HK-2 (cell line): ENCODE measurements around the gene MS4A15.
"Not testable (repeated sequence)": the region's sequence is repeated elsewhere in the genome, so short reads cannot be mapped to it uniquely, and the experiment has no call there.

Source experiments
- DNase-seq: peaks from one replicate; pipeline ENCODE4 v3.0.0-alpha.2; 2018; ENCODE audit not compliant: unreplicated experiment

MS4A15 gene

GRCh38 chr11:60756307-60757032 is at the start of gene MS4A15:
MS4A15 (plus strand) TSS chr11:60756867; CDS start chr11:60763734, 6,867 bp downstream.
- no peak for DNase-seq

GRCh38 chr11:60706931-60707330 is 49.7 kb upstream of the MS4A15 start:
- DNase-seq = no peak

- no peak for DNase-seq
Measured at GRCh38 chr11:60710482-60710881, 46.2 kb upstream of the MS4A15 start.

GRCh38 chr11:60711276-60711675 is 45.4 kb upstream of the MS4A15 start:
- no peak for DNase-seq

GRCh38 chr11:60713423-60713822 is 43.2 kb upstream of the MS4A15 start:
- DNase-seq = not testable (repeated sequence)

- no peak for DNase-seq
Measured at GRCh38 chr11:60717956-60718355, 38.7 kb upstream of the MS4A15 start.

GRCh38 chr11:60718524-60719316 is 37.9 kb upstream of the MS4A15 start:
- no peak for DNase-seq

- DNase-seq = no peak
Measured at GRCh38 chr11:60719391-60719790, 37.3 kb upstream of the MS4A15 start.

GRCh38 chr11:60720460-60720859 is 36.2 kb upstream of the MS4A15 start:
- no peak for DNase-seq

GRCh38 chr11:60724420-60724819 is 32.2 kb upstream of the MS4A15 start, which contains the start of gene MS4A18:
MS4A18 (plus strand) TSS chr11:60724720.
- DNase-seq = no peak

GRCh38 chr11:60725592-60725991 is 31.1 kb upstream of the MS4A15 start:
- DNase-seq = no peak

GRCh38 chr11:60731586-60731985 is 25.1 kb upstream of the MS4A15 start:
- no peak for DNase-seq

GRCh38 chr11:60734279-60734678 is 22.4 kb upstream of the MS4A15 start:
- DNase-seq = no peak

GRCh38 chr11:60739114-60739513 is 17.6 kb upstream of the MS4A15 start:
- no peak for DNase-seq

- DNase-seq = no peak
Measured at GRCh38 chr11:60740573-60740972, 16.1 kb upstream of the MS4A15 start.

- DNase-seq = no peak
Measured at GRCh38 chr11:60741421-60741820, 15.2 kb upstream of the MS4A15 start.

GRCh38 chr11:60743058-60743457 is 13.6 kb upstream of the MS4A15 start:
- no peak for DNase-seq

- no peak for DNase-seq
Measured at GRCh38 chr11:60744114-60744513, 12.6 kb upstream of the MS4A15 start.

- DNase-seq = no peak
Measured at GRCh38 chr11:60747359-60747873, 9.3 kb upstream of the MS4A15 start.

GRCh38 chr11:60748225-60748624 is 8.4 kb upstream of the MS4A15 start:
- DNase-seq = no peak

GRCh38 chr11:60748821-60749220 is 7.8 kb upstream of the MS4A15 start:
- no peak for DNase-seq

GRCh38 chr11:60750911-60751310 is 5.8 kb upstream of the MS4A15 start:
- DNase-seq = no peak

- DNase-seq = no peak
Measured at GRCh38 chr11:60753309-60753708, 3.4 kb upstream of the MS4A15 start.
